PFSK-1 (cell line): ENCODE data around the gene LTB.

ENCODE experiments used
- FOXP2 ChIP-seq: optimal IDR thresholded peaks from 2 replicates; pipeline ENCODE3; 2011; ENCODE audit warnings: borderline replicate concordance, control low read depth, inconsistent platforms; ENCODE audit not compliant: insufficient read depth; ENCODE audit errors: extremely low read length, extremely low read depth
- POLR2AphosphoS5 ChIP-seq: IDR thresholded peaks from 2 replicates; pipeline ENCODE4 v1.6.1; 2012; ENCODE audit warnings: low read depth, mild to moderate bottlenecking, control low read depth, low read length, moderate library complexity
- REST ChIP-seq, 2 experiments: IDR thresholded peaks; 2 replicates each; pipeline versions ENCODE4 v1.6.1 to v1.8.0; 2011 to 2012; ENCODE audit warnings: low read depth in 2 of 2, low read length in 2 of 2, control low read depth in 1 of 2, inconsistent platforms in 1 of 2, mild to moderate bottlenecking in 1 of 2, moderate library complexity in 1 of 2; ENCODE audit not compliant: insufficient read depth in 1 of 2
- SIN3A ChIP-seq: IDR thresholded peaks from 2 replicates; pipeline ENCODE4 v1.6.1; 2012; ENCODE audit warnings: mild to moderate bottlenecking, low read length, moderate library complexity, borderline replicate concordance; ENCODE audit not compliant: insufficient read depth
- TAF1 ChIP-seq: IDR thresholded peaks from 2 replicates; pipeline ENCODE4 v1.6.1; 2012; ENCODE audit warnings: low read length, control low read depth, borderline replicate concordance; ENCODE audit not compliant: insufficient read depth

Gene LTB

GRCh38 chr6:31610968-31611367 lies 28.7 kb upstream of the LTB start:
- TF ChIP-seq FOXP2 (no peak), POLR2AphosphoS5 (no peak), TAF1 (no peak), REST (IDR thresholded peaks at IDR 0.05; ENCODE audit: insufficient read depth in 1 of 2, low read depth in 2 of 2, low read length in 2 of 2) (no peak), SIN3A (no peak)

- TF ChIP-seq POLR2AphosphoS5, result no peak
- TF ChIP-seq REST (IDR thresholded peaks at IDR 0.05; ENCODE audit: insufficient read depth in 1 of 2, low read depth in 2 of 2, low read length in 2 of 2), result no peak
- TF ChIP-seq FOXP2, result no peak
- TF ChIP-seq TAF1, result no peak
- TF ChIP-seq SIN3A, result no peak
Observed at GRCh38 chr6:31609519-31610406, 27.5 kb upstream of the LTB start.

GRCh38 chr6:31607317-31607716 lies 25.1 kb upstream of the LTB start:
- no peak for TF ChIP-seq REST (IDR thresholded peaks at IDR 0.05; ENCODE audit: insufficient read depth in 1 of 2, low read depth in 2 of 2, low read length in 2 of 2)
- TF ChIP-seq SIN3A, result no peak
- TF ChIP-seq POLR2AphosphoS5, result no peak
- no peak for TF ChIP-seq FOXP2
- no peak for TF ChIP-seq TAF1

GRCh38 chr6:31597006-31597405 lies 14.8 kb upstream of the LTB start:
- TF ChIP-seq REST (IDR thresholded peaks at IDR 0.05; ENCODE audit: insufficient read depth in 1 of 2, low read depth in 2 of 2, low read length in 2 of 2) (no peak), TAF1 (no peak), POLR2AphosphoS5 (no peak), FOXP2 (no peak), SIN3A (no peak)
